ENCODE measurements around the gene BTBD16.

- TF ChIP-seq POLR2A (IDR thresholded peaks at IDR 0.05) (no peak), CTCF (IDR thresholded peaks at IDR 0.05) (no peak), POLR2AphosphoS5 (IDR thresholded peaks at IDR 0.05) (no peak), EP300 (IDR thresholded peaks at IDR 0.05) (no peak)
Measured at GRCh38 chr10:122341141-122341810, 70.2 kb downstream of the BTBD16 start.
